Vagina (tissue), 2 donors: ENCODE results near the gene MRPL28.

Source experiments
- POLR2A ChIP-seq, 2 donors: fragments of 450-650 bp; IDR thresholded peaks; one replicate each; pipeline ENCODE4 v1.6.1; 2017; ENCODE audit warnings: antibody characterized with exemption in 2 of 2, mild to moderate bottlenecking in 2 of 2, moderate library complexity in 2 of 2
- POLR2AphosphoS5 ChIP-seq, 2 donors: sonication (generic); formaldehyde crosslinking; IDR thresholded peaks; one replicate each; pipeline ENCODE4 v1.9.0; 2017; ENCODE audit warnings: antibody characterized with exemption in 2 of 2, mild to moderate bottlenecking in 2 of 2, low read depth in 1 of 2; ENCODE audit not compliant: insufficient read depth in 1 of 2
- TF ChIP-seq, protein P1 (sequence below), 3 experiments: fragments of 450-650 bp in 2 of 3; fragments of 200-600 bp in 1 of 3; sonication (generic) in 1 of 3; IDR thresholded peaks; one replicate each; pipeline ENCODE4 v1.5.1; 2017 to 2019; ENCODE audit warnings: antibody characterized with exemption in 3 of 3, mild to moderate bottlenecking in 2 of 3, moderate library complexity in 2 of 3

DNA sequence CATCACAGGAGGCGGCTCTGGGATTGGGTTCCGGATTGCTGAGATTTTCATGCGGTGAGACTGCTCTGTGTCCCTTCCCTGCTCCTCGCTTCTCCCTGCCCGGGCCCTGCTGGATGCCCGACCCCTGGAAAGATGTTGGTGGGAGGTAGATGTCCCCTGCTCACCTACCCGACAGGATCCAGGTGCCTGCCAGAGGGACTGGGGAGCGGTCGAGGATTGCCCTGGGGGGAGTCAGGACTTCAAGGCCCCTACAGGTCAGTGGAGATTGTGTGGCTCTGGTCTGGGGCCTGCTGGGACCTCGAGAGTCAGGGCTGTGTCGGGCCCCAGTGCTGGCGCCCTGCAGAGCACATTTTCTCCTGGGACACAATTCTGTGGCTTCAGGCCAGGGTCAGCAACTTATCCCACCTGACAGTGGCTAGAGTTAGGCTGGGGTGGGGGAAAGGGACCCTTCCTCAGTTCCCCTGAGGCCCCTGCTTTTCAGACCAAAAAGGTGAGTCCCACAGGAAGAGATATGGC is 34.7 kb upstream of the MRPL28 start:
- TF ChIP-seq, protein P1, sequence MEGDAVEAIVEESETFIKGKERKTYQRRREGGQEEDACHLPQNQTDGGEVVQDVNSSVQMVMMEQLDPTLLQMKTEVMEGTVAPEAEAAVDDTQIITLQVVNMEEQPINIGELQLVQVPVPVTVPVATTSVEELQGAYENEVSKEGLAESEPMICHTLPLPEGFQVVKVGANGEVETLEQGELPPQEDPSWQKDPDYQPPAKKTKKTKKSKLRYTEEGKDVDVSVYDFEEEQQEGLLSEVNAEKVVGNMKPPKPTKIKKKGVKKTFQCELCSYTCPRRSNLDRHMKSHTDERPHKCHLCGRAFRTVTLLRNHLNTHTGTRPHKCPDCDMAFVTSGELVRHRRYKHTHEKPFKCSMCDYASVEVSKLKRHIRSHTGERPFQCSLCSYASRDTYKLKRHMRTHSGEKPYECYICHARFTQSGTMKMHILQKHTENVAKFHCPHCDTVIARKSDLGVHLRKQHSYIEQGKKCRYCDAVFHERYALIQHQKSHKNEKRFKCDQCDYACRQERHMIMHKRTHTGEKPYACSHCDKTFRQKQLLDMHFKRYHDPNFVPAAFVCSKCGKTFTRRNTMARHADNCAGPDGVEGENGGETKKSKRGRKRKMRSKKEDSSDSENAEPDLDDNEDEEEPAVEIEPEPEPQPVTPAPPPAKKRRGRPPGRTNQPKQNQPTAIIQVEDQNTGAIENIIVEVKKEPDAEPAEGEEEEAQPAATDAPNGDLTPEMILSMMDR (IDR thresholded peaks at IDR 0.05) = no peak
- TF ChIP-seq POLR2AphosphoS5 (IDR thresholded peaks at IDR 0.05; ENCODE audit: insufficient read depth in 1 of 2, low read depth in 1 of 2) (no peak), POLR2A (IDR thresholded peaks at IDR 0.05) (no peak)
